Endothelial cell of umbilical vein (primary cell): ENCODE data around the gene ZNF10.

Experiments used
- CTCF ChIP-seq, 2 donors: IDR thresholded peaks; 1 replicate in 1 of 2; 2 replicates in 1 of 2; pipeline ENCODE4 v1.5.1; 2011; ENCODE audit warnings: low read length in 2 of 2, mild to moderate bottlenecking in 2 of 2, moderate library complexity in 2 of 2, control low read depth in 1 of 2, inconsistent platforms in 1 of 2, low read depth in 1 of 2; ENCODE audit not compliant: insufficient read depth in 1 of 2; ENCODE audit errors: extremely low read depth in 1 of 2
- EZH2 ChIP-seq: IDR thresholded peaks from 2 replicates; pipeline ENCODE4 v1.6.1; 2012; ENCODE audit warnings: borderline replicate concordance, low read depth, mild to moderate bottlenecking, moderate library complexity, low read length, inconsistent platforms; ENCODE audit not compliant: severe bottlenecking

GRCh38 chr12:133135747-133136146 lies 5.3 kb downstream of the ZNF10 start:
- TF ChIP-seq CTCF (IDR thresholded peaks at IDR 0.05; ENCODE audit: extremely low read depth in 1 of 2, insufficient read depth in 1 of 2, low read depth in 1 of 2, low read length in 2 of 2) (no peak), EZH2 (no peak)
